Epithelial cell of esophagus (primary cell): ENCODE measurements around the gene KNTC1.
A peak's percentile ranks its signal among the peaks of the same experiment; 100 is the strongest.

Experiments
- DNase-seq: peaks from one replicate; pipeline ENCODE4 v3.0.0; 2010; ENCODE audit warnings: low read depth
- H3K4me3 ChIP-seq: 2 replicates; pipeline ENCODE4 v1.5.1; 2011; ENCODE audit warnings: mild to moderate bottlenecking, low read length, control low read depth
- CTCF ChIP-seq: IDR thresholded peaks from 2 replicates; pipeline ENCODE4 v1.5.1; 2011; ENCODE audit warnings: low read depth, mild to moderate bottlenecking, low read length, control low read depth, inconsistent platforms; ENCODE audit not compliant: insufficient read depth; ENCODE audit errors: missing control alignments

The KNTC1 gene

GRCh38 chr12:122523846-122524718 is 3.0 kb upstream of the KNTC1 start:
- H3K4me3 ChIP-seq, result peak overlapping the region; percentile 70
- no peak for TF ChIP-seq CTCF
- DNase-seq, result no peak

GRCh38 chr12:122527478-122527944 is 462 bp downstream of the KNTC1 start:
- TF ChIP-seq CTCF, result no peak
- DNase-seq, result peak; percentile 44
- H3K4me3 ChIP-seq, result peak overlapping the region; percentile 86

GRCh38 chr12:122528582-122528981 is 1.5 kb downstream of the KNTC1 start:
- no peak overlapping the region for H3K4me3 ChIP-seq
- no peak for TF ChIP-seq CTCF
- no peak for DNase-seq

- TF ChIP-seq CTCF, result no peak
- no peak overlapping the region for H3K4me3 ChIP-seq
- DNase-seq, result no peak
Measured at GRCh38 chr12:122528992-122529391, 1.9 kb downstream of the KNTC1 start.

- TF ChIP-seq CTCF, result no peak
- DNase-seq, result no peak
- no peak overlapping the region for H3K4me3 ChIP-seq
Measured at GRCh38 chr12:122533856-122534255, 6.8 kb downstream of the KNTC1 start.

- no peak overlapping the region for H3K4me3 ChIP-seq
- TF ChIP-seq CTCF, result no peak
- DNase-seq, result no peak
Measured at GRCh38 chr12:122537021-122537420, 10.0 kb downstream of the KNTC1 start.

GRCh38 chr12:122538496-122538895 is 11.4 kb downstream of the KNTC1 start:
- DNase-seq, result no peak
- H3K4me3 ChIP-seq, result no peak overlapping the region
- TF ChIP-seq CTCF, result no peak
